CD4-positive, alpha-beta T cell treated with Interleukin-21 for 1 hour (primary cell): ENCODE data around the gene HOXC4.
"Not testable (repeated sequence)": the region's sequence is repeated elsewhere in the genome, so short reads cannot be mapped to it uniquely, and the experiment has no call there.

Experiments used
- DNase-seq: peaks from one replicate; pipeline ENCODE4 v3.0.0-alpha.2; 2020

Gene HOXC4

DNA sequence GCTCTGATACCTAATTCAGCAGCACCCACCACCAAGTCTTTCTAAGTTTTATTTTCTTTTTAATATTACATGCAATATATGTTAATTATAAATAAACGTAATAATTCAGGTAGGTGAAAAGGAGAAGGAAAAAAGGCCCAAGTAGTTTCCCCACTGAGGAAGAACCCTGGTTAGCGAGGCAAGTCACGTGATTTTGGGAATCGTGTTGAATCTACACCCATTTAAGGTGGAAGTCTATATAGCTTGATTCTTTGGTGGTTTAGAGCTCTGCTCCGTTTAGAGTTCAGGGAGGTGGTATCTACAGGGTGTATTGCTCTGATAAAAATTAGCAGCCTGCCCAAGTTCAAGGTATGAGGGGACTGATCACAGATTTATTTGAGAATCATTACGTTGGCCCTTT is 47.0 kb downstream of the HOXC4 start:
- not testable (repeated sequence) for DNase-seq

DNA sequence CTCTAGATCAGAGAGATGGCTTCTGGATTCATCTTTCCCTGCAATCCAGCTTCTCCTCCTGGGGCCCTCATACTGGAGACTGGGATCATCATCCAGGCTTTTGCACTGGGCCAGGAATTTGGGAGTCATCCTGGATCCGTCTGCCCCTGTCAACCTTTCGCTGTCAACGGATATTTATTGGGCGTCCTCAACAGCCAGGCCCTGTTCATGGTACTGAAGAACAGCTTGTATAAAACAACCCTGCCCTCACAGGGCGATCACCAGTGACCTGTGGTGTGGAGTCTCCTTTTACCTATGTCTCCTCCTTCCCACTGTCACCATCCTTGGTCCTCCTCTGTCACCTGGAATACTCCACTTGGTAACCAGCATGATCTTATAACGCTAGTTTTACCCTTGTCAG is 48.6 kb downstream of the HOXC4 start:
- not testable (repeated sequence) for DNase-seq

DNA sequence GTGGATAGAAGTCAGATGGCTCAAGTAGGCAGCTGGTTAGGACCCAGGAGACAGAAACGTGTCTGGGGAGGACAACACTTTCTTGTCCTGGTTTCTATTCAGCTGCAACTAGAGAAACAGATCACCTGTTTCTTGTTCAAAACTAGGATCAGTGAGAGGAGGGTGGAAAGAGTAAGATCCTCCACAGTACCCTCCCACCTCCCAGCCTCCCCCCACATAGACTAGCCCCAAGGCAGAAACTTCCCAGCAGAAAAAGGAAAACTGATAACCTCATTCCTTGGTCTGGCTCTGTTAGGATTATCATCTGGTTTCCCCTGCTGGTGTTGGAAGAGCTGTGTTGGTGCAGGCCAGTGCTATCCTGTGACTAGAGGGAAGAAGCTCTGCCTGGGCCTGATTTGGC is 50.2 kb downstream of the HOXC4 start:
- DNase-seq = not testable (repeated sequence)
